ENCODE data around the gene SSBP3. TPM values are rescaled to one million over a fixed set of nuclear protein-coding genes. Genes with fewer than 3 reads are reported as not detected.
A peak's percentile ranks its signal among the peaks of the same experiment; 100 is the strongest.

The SSBP3 gene
- total RNA-seq, 1 experiment from 2014 or later = 37.5 TPM

DNA sequence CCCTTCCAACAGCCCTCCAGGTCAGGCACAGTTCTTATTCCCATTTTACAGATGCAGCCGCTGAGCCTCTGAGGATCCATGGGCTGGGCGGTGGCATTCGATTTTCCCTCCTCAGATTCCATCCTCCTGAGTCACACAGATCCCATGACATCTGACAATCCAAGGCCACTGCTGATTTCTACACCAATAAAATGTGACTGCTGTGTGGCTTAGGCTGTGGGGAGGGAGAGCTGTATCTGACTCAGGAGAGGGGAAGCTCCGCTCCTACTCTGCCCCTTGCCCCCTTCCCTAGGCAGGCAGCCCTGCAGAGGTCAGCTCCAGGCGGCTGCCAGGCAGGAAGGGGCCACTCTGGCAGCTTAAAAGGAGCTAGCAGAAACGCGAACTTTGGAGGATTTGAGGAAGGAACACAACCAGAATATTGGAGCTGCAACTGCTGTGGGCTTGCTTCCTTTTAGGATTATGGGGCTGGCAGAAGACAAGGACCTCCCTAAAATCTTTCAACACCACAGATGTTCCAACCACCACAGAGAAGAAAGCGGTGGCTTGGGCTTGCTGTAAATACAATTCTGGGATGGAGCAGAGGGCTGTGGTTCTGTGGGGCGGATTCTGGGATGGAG is 156.3 kb downstream of the SSBP3 start:
- intact Hi-C loops (cut with micrococcal nuclease) = no loop called here
- Histone ChIP-seq H3K4me1 (ENCODE audit: control insufficient read depth in 1 of 2, insufficient read depth in 2 of 2, low read length in 2 of 2) (peaks cover 30 to 54% of the 10 kb centered on the region in 2 experiments), H3K27ac (ENCODE audit: low read depth, low read length) (peak overlapping the region; percentile 34; the same call in 1 of the 2 replicates), H3K9me3 (ENCODE audit: control insufficient read depth in 1 of 2, insufficient read depth in 1 of 2, low read depth in 1 of 2, low read length in 2 of 2) (no peaks in the 10 kb centered on the region), H3K36me3 (ENCODE audit: control insufficient read depth in 1 of 2, insufficient read depth in 2 of 2, low read length in 2 of 2) (no peaks in the 10 kb centered on the region), H3K9ac (ENCODE audit: low read length) (peak overlapping the region; percentile 38), H3K9me2 (ENCODE audit: insufficient read depth) (no peaks in the 10 kb centered on the region), H3K4me3 (replicated peaks in 1 of 2; ENCODE audit: low read depth in 1 of 2, low read length in 2 of 2) (peak overlapping the region in 1 of 2 experiments; percentile 12; a peak in 1 of 4 replicates), H3K4me2 (ENCODE audit: low read length) (peak overlapping the region; percentile 70), H3K27me3 (ENCODE audit: insufficient read depth, low read length) (no peaks in the 10 kb centered on the region), H3K79me2 (ENCODE audit: insufficient read depth, low read length) (no peaks in the 10 kb centered on the region), H2AFZ (ENCODE audit: low read depth, low read length, poor library complexity, severe bottlenecking) (no peak overlapping the region), H4K20me1 (ENCODE audit: insufficient read depth) (no peaks in the 10 kb centered on the region)
- CTCF ChIA-PET = interaction anchor here (1.1 kb wide), 1 partner anchor 239 kb away, joined by 3 read pairs; no protein-coding TSS in a partner anchor
- peak; percentile 79 for DNase-seq (ENCODE audit: low read depth, low spot score)
- no TSS peak for BruUV-seq (replicated peaks)
- RAD21 ChIA-PET (ENCODE audit: low non-redundant PET in 1 of 2, low total read pairs in 2 of 2, uncharacterized antibody in 2 of 2, unreplicated experiment in 2 of 2) = no interaction called here
- POLR2A ChIA-PET = no interaction called here
- peak; percentile 82 for ATAC-seq
- TF ChIP-seq ZNF274 (IDR thresholded peaks at IDR 0.05; ENCODE audit: low read depth, low read length) (no peak), ELF1 (IDR thresholded peaks at IDR 0.05; ENCODE audit: borderline replicate concordance, low read depth) (no peak), EZH2phosphoT487 (IDR thresholded peaks at IDR 0.05; ENCODE audit: borderline replicate concordance) (no peak), SP1 (IDR thresholded peaks at IDR 0.05; ENCODE audit: low read depth) (no peak; the same call in none of the 2 replicates), EGR1 (IDR thresholded peaks at IDR 0.05; ENCODE audit: low read depth) (no peak), POLR2A (IDR thresholded peaks at IDR 0.05; ENCODE audit: borderline replicate concordance, extremely low read depth, insufficient read depth, insufficient read length) (no peak), SRF (IDR thresholded peaks at IDR 0.05; ENCODE audit: low read depth) (no peak), TCF7L2 (IDR thresholded peaks at IDR 0.05; ENCODE audit: borderline replicate concordance, extremely low read depth, insufficient read depth, insufficient read length) (no peak), JUND (IDR thresholded peaks at IDR 0.05) (peak; percentile 78), CBX3 (IDR thresholded peaks at IDR 0.05; ENCODE audit: low read depth) (no peak; the same call in 1 of the 2 replicates), ZFX (IDR thresholded peaks at IDR 0.05) (no peak), YY1 (IDR thresholded peaks at IDR 0.05; ENCODE audit: extremely low read depth, insufficient replicate concordance, low read depth, low read length) (peak; percentile 7), EZH2 (IDR thresholded peaks at IDR 0.05) (no peak), FOSL1 (IDR thresholded peaks at IDR 0.05; ENCODE audit: low read depth) (peak; percentile 77), SIN3A (IDR thresholded peaks at IDR 0.05; ENCODE audit: low read depth) (no peak; the same call in 1 of the 2 replicates)
- TF ChIP-seq, protein P1, sequence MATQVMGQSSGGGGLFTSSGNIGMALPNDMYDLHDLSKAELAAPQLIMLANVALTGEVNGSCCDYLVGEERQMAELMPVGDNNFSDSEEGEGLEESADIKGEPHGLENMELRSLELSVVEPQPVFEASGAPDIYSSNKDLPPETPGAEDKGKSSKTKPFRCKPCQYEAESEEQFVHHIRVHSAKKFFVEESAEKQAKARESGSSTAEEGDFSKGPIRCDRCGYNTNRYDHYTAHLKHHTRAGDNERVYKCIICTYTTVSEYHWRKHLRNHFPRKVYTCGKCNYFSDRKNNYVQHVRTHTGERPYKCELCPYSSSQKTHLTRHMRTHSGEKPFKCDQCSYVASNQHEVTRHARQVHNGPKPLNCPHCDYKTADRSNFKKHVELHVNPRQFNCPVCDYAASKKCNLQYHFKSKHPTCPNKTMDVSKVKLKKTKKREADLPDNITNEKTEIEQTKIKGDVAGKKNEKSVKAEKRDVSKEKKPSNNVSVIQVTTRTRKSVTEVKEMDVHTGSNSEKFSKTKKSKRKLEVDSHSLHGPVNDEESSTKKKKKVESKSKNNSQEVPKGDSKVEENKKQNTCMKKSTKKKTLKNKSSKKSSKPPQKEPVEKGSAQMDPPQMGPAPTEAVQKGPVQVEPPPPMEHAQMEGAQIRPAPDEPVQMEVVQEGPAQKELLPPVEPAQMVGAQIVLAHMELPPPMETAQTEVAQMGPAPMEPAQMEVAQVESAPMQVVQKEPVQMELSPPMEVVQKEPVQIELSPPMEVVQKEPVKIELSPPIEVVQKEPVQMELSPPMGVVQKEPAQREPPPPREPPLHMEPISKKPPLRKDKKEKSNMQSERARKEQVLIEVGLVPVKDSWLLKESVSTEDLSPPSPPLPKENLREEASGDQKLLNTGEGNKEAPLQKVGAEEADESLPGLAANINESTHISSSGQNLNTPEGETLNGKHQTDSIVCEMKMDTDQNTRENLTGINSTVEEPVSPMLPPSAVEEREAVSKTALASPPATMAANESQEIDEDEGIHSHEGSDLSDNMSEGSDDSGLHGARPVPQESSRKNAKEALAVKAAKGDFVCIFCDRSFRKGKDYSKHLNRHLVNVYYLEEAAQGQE (IDR thresholded peaks at IDR 0.05; ENCODE audit: low read depth) = no peak
- TF ChIP-seq, protein P2, sequence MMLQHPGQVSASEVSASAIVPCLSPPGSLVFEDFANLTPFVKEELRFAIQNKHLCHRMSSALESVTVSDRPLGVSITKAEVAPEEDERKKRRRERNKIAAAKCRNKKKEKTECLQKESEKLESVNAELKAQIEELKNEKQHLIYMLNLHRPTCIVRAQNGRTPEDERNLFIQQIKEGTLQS (IDR thresholded peaks at IDR 0.05) = no peak
- TF ChIP-seq, protein P3, sequence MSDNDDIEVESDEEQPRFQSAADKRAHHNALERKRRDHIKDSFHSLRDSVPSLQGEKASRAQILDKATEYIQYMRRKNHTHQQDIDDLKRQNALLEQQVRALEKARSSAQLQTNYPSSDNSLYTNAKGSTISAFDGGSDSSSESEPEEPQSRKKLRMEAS (IDR thresholded peaks at IDR 0.05) = peak; percentile 58; the same call in 1 of the 2 replicates
- TF ChIP-seq, protein P4, sequence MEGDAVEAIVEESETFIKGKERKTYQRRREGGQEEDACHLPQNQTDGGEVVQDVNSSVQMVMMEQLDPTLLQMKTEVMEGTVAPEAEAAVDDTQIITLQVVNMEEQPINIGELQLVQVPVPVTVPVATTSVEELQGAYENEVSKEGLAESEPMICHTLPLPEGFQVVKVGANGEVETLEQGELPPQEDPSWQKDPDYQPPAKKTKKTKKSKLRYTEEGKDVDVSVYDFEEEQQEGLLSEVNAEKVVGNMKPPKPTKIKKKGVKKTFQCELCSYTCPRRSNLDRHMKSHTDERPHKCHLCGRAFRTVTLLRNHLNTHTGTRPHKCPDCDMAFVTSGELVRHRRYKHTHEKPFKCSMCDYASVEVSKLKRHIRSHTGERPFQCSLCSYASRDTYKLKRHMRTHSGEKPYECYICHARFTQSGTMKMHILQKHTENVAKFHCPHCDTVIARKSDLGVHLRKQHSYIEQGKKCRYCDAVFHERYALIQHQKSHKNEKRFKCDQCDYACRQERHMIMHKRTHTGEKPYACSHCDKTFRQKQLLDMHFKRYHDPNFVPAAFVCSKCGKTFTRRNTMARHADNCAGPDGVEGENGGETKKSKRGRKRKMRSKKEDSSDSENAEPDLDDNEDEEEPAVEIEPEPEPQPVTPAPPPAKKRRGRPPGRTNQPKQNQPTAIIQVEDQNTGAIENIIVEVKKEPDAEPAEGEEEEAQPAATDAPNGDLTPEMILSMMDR (IDR thresholded peaks at IDR 0.05 in 2 of 3, conservative IDR thresholded peaks at IDR 0.05 in 1 of 3; ENCODE audit: borderline replicate concordance in 1 of 3, insufficient read depth in 1 of 3, low read depth in 2 of 3, low read length in 2 of 3) = no peak
- TF ChIP-seq, protein P5, sequence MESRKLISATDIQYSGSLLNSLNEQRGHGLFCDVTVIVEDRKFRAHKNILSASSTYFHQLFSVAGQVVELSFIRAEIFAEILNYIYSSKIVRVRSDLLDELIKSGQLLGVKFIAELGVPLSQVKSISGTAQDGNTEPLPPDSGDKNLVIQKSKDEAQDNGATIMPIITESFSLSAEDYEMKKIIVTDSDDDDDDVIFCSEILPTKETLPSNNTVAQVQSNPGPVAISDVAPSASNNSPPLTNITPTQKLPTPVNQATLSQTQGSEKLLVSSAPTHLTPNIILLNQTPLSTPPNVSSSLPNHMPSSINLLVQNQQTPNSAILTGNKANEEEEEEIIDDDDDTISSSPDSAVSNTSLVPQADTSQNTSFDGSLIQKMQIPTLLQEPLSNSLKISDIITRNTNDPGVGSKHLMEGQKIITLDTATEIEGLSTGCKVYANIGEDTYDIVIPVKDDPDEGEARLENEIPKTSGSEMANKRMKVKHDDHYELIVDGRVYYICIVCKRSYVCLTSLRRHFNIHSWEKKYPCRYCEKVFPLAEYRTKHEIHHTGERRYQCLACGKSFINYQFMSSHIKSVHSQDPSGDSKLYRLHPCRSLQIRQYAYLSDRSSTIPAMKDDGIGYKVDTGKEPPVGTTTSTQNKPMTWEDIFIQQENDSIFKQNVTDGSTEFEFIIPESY (IDR thresholded peaks at IDR 0.05; ENCODE audit: extremely low read depth, insufficient replicate concordance, low read length) = no peak
